Stomach (tissue), 4 donors: Measurements from ENCODE around the gene MOB1A.

ENCODE experiments used
- CTCF ChIP-seq, 7 experiments: fragments of 450-650 bp in 4 of 7; fragments of 200-600 bp in 3 of 7; sonication (generic) in 3 of 7; IDR thresholded peaks; one replicate each; pipeline ENCODE4 v1.5.1; 2016 to 2019; ENCODE audit warnings: antibody characterized with exemption in 7 of 7, control low read depth in 2 of 7, mild to moderate bottlenecking in 1 of 7
- POLR2A ChIP-seq, 4 donors: fragments of 450-650 bp; IDR thresholded peaks; one replicate each; pipeline ENCODE4 v1.6.1; 2016; ENCODE audit warnings: antibody characterized with exemption in 4 of 4, control low read depth in 2 of 4, mild to moderate bottlenecking in 1 of 4, moderate library complexity in 1 of 4
- POLR2AphosphoS5 ChIP-seq, 3 donors: sonication (generic); formaldehyde crosslinking; IDR thresholded peaks; one replicate each; pipeline ENCODE4 v1.6.1; 2016; ENCODE audit warnings: antibody characterized with exemption in 3 of 3

- TF ChIP-seq CTCF (IDR thresholded peaks at IDR 0.05) (peak in 5 of 7 experiments; percentile 63 to 86 (median 77)), POLR2A (IDR thresholded peaks at IDR 0.05) (peak in 1 of 4 donors; percentile 64), POLR2AphosphoS5 (IDR thresholded peaks at IDR 0.05) (peak; percentile 68 to 95 (median 95))
Observed at GRCh38 chr2:74198461-74199274, 20.0 kb upstream of the MOB1A start, which contains the start of gene MTHFD2.
